Vagina (tissue), 2 donors: ENCODE results near the gene GRIN1. TPM values are rescaled to one million over a fixed set of nuclear protein-coding genes. Genes with fewer than 3 reads are reported as not detected.

Experiments
- DNase-seq, 2 donors: peaks; one replicate each; pipeline ENCODE4 v3.0.0-alpha.2; 2017; ENCODE audit errors: extremely low spot score in 2 of 2
- H3K27ac ChIP-seq: fragments of 200-600 bp; sonication (generic); one replicate; pipeline ENCODE4 v1.5.1; 2019
- H3K27me3 ChIP-seq: fragments of 200-600 bp; sonication (generic); one replicate; pipeline ENCODE4 v1.5.1; 2019
- H3K36me3 ChIP-seq, 2 donors: fragments of 200-600 bp; sonication (generic); one replicate each; pipeline ENCODE4 v1.5.1; 2017 to 2019
- H3K4me1 ChIP-seq: fragments of 200-600 bp; sonication (generic); one replicate; pipeline ENCODE4 v1.5.1; 2019
- H3K4me3 ChIP-seq, 2 donors: fragments of 200-600 bp; sonication (generic); 1 replicate in 1 of 2; 2 replicates in 1 of 2; pipeline ENCODE4 v1.5.1; 2016 to 2019
- H3K9me3 ChIP-seq: fragments of 200-600 bp; sonication (generic); one replicate; pipeline ENCODE4 v1.5.1; 2019
- CTCF ChIP-seq, 3 experiments: fragments of 450-650 bp in 2 of 3; fragments of 200-600 bp in 1 of 3; sonication (generic) in 1 of 3; IDR thresholded peaks; one replicate each; pipeline ENCODE4 v1.5.1; 2017 to 2019; ENCODE audit warnings: antibody characterized with exemption in 3 of 3, mild to moderate bottlenecking in 2 of 3, moderate library complexity in 2 of 3
- POLR2A ChIP-seq, 2 donors: fragments of 450-650 bp; IDR thresholded peaks; one replicate each; pipeline ENCODE4 v1.6.1; 2017; ENCODE audit warnings: antibody characterized with exemption in 2 of 2, mild to moderate bottlenecking in 2 of 2, moderate library complexity in 2 of 2
- POLR2AphosphoS5 ChIP-seq, 2 donors: sonication (generic); formaldehyde crosslinking; IDR thresholded peaks; one replicate each; pipeline ENCODE4 v1.9.0; 2017; ENCODE audit warnings: antibody characterized with exemption in 2 of 2, mild to moderate bottlenecking in 2 of 2, low read depth in 1 of 2; ENCODE audit not compliant: insufficient read depth in 1 of 2
- intact Hi-C: fragments of 100-400 bp; cut with DNase I; formaldehyde crosslinking; loops from one replicate; pipeline ENCODE4 v1.15.1; 2023
- total RNA-seq: library from RNA; depleted of rRNA; stranded (reverse); fragments of >200 nt; gene quantifications from one replicate; pipeline ENCODE4 v1.2.3, GENCODE V29; 2016

GRIN1 gene
- total RNA-seq, 1 donor from 2014 or later = 0.74 TPM

- no peaks in the 10 kb centered on the region for H3K36me3 ChIP-seq
- peaks cover 11% of the 10 kb centered on the region for H3K4me1 ChIP-seq
- no peak overlapping the region for H3K27ac ChIP-seq
- no peak for DNase-seq
- no peak for TF ChIP-seq CTCF (IDR thresholded peaks at IDR 0.05)
- TF ChIP-seq POLR2AphosphoS5 (IDR thresholded peaks at IDR 0.05; ENCODE audit: insufficient read depth in 1 of 2, low read depth in 1 of 2) = no peak
- H3K27me3 ChIP-seq = no peaks in the 10 kb centered on the region
- intact Hi-C loops = no loop called here
- H3K9me3 ChIP-seq = no peaks in the 10 kb centered on the region
- H3K4me3 ChIP-seq = no peak overlapping the region
These were observed 2.6 kb upstream of the GRIN1 start for GRCh38 chr9:137136261-137136880.

GRCh38 chr9:137136881-137137607 lies 1.9 kb upstream of the GRIN1 start:
- Histone ChIP-seq H3K4me1 (peaks cover 11% of the 10 kb centered on the region), H3K9me3 (no peaks in the 10 kb centered on the region), H3K36me3 (no peaks in the 10 kb centered on the region), H3K27ac (no peak overlapping the region), H3K27me3 (no peaks in the 10 kb centered on the region), H3K4me3 (no peak overlapping the region)
- TF ChIP-seq CTCF (IDR thresholded peaks at IDR 0.05) (no peak), POLR2AphosphoS5 (IDR thresholded peaks at IDR 0.05; ENCODE audit: insufficient read depth in 1 of 2, low read depth in 1 of 2) (no peak), POLR2A (IDR thresholded peaks at IDR 0.05) (no peak)
- DNase-seq = no peak
- intact Hi-C loops = no loop called here

- Histone ChIP-seq H3K27me3 (no peaks in the 10 kb centered on the region), H3K9me3 (no peaks in the 10 kb centered on the region), H3K36me3 (no peaks in the 10 kb centered on the region), H3K4me1 (peaks cover 11% of the 10 kb centered on the region), H3K4me3 (no peak overlapping the region), H3K27ac (no peak overlapping the region)
- TF ChIP-seq POLR2A (IDR thresholded peaks at IDR 0.05) (no peak), CTCF (IDR thresholded peaks at IDR 0.05) (no peak), POLR2AphosphoS5 (IDR thresholded peaks at IDR 0.05; ENCODE audit: insufficient read depth in 1 of 2, low read depth in 1 of 2) (no peak)
- intact Hi-C loops = no loop called here
- no peak for DNase-seq
These were observed 764 bp upstream of the GRIN1 start for GRCh38 chr9:137138058-137138721.

- no peak overlapping the region for H3K4me3 ChIP-seq
- H3K9me3 ChIP-seq = no peaks in the 10 kb centered on the region
- H3K4me1 ChIP-seq = peaks cover 11% of the 10 kb centered on the region
- intact Hi-C loops = no loop called here
- DNase-seq = no peak
- no peaks in the 10 kb centered on the region for H3K36me3 ChIP-seq
- TF ChIP-seq CTCF (IDR thresholded peaks at IDR 0.05) = no peak
- no peak for TF ChIP-seq POLR2AphosphoS5 (IDR thresholded peaks at IDR 0.05; ENCODE audit: insufficient read depth in 1 of 2, low read depth in 1 of 2)
- TF ChIP-seq POLR2A (IDR thresholded peaks at IDR 0.05) = no peak
- no peaks in the 10 kb centered on the region for H3K27me3 ChIP-seq
- no peak overlapping the region for H3K27ac ChIP-seq
These were observed 655 bp downstream of the GRIN1 start for GRCh38 chr9:137139468-137140150.
